ENCODE results near the gene TRMT10B. TPM values are rescaled to one million over a fixed set of nuclear protein-coding genes. Genes with fewer than 3 reads are reported as not detected.

Gene TRMT10B
- total and polyA plus RNA-seq, 10 of the 15 experiments (the other 5 are each of a cell fraction or from before 2014, with no cell fraction given), result 3.7 to 11.7 (median 6.8) TPM

GRCh38 chr9:37746448-37747270, 6.9 kb upstream of the TRMT10B start:
- no peak for FAIRE-seq
- CTCF ChIA-PET, result interaction anchor here (0.7 to 2.4 kb wide), 5 partner anchors 33 to 517 kb away, joined by 3 to 10 read pairs (median 3); no protein-coding TSS in a partner anchor
- SMC1A ChIA-PET (ENCODE audit: uncharacterized antibody, unreplicated experiment), result interaction anchor here (3.2 kb wide), 1 partner anchor 167 kb away, joined by 9 read pairs; no protein-coding TSS in a partner anchor
- H3K4me1 ChIP-seq (ENCODE audit: control insufficient read depth, insufficient read depth, low read length), result no peaks in the 10 kb centered on the region
- H3K79me2 ChIP-seq (ENCODE audit: control insufficient read depth, insufficient read depth, low read length), result no peaks in the 10 kb centered on the region
- in situ Hi-C loops (cut with MboI) (no loop called here), intact Hi-C loops (cut with micrococcal nuclease; ENCODE audit: unreplicated experiment) (loop anchor here (2.0 to 10.0 kb wide), 3 partner anchors 264 to 616 kb away; partner anchors contain the start of gene SHB)
- 66% methylated on average over 24 of the region's 24 CpGs for WGBS (ENCODE audit: insufficient coverage, insufficient replicate concordance, low lambda C conversion rate, missing lambda C conversion rate)
- ATAC-seq, result no peak
- no peak for DNase-seq (ENCODE audit: low read depth, low spot score)
- no peak overlapping the region for H2AFZ ChIP-seq (ENCODE audit: control insufficient read depth, low read depth, low read length)
- no peak overlapping the region for H3K4me3 ChIP-seq
- H3K27me3 ChIP-seq (replicated peaks in 1 of 2; ENCODE audit: control insufficient read depth in 2 of 2, insufficient read depth in 2 of 2, low read length in 1 of 2), result no peaks in the 10 kb centered on the region
- RAD21 ChIA-PET (ENCODE audit: unreplicated experiment), result no interaction called here
- no peaks in the 10 kb centered on the region for H3K9me3 ChIP-seq (replicated peaks; ENCODE audit: control insufficient read depth, insufficient read depth, low read length)
- no peak overlapping the region for H3K4me2 ChIP-seq (ENCODE audit: control insufficient read depth, insufficient read depth)
- no peak for TF ChIP-seq MLLT1 (IDR thresholded peaks at IDR 0.05)
- no peak for TF ChIP-seq YBX1 (IDR thresholded peaks at IDR 0.05)
- TF ChIP-seq SKIL (IDR thresholded peaks at IDR 0.05; ENCODE audit: low read depth, poor library complexity, severe bottlenecking), result no peak
- no peak for TF ChIP-seq CHD1 (IDR thresholded peaks at IDR 0.05; ENCODE audit: low read depth, low read length)
- TF ChIP-seq STAT3 (IDR thresholded peaks at IDR 0.05; ENCODE audit: low read depth, low read length), result no peak
- no peak for TF ChIP-seq SREBF2 (IDR thresholded peaks at IDR 0.05; ENCODE audit: low read length)
- no peak for TF ChIP-seq SMAD1 (IDR thresholded peaks at IDR 0.05; ENCODE audit: low read depth, partially characterized antibody)
- TF ChIP-seq HCFC1 (IDR thresholded peaks at IDR 0.05; ENCODE audit: low read length), result no peak
- no peak for TF ChIP-seq FOS (IDR thresholded peaks at IDR 0.05; ENCODE audit: borderline replicate concordance, extremely low read depth, insufficient read length)
- no peaks in the 10 kb centered on the region for H4K20me1 ChIP-seq (ENCODE audit: control insufficient read depth, insufficient read depth)
- no TSS peak for BruUV-seq (replicated peaks)
- H3K27ac ChIP-seq (ENCODE audit: control insufficient read depth, insufficient read depth), result no peak overlapping the region
- POLR2A ChIA-PET, result no interaction called here
- no peak overlapping the region for H3K9ac ChIP-seq (ENCODE audit: control insufficient read depth, insufficient read depth, low read length)
- no peaks in the 10 kb centered on the region for H3K36me3 ChIP-seq (ENCODE audit: control insufficient read depth in 2 of 2, insufficient read depth in 2 of 2, low read length in 1 of 2)
